Endothelial cell of umbilical vein (primary cell): Measurements from ENCODE around the gene TNFRSF19. TPM values are rescaled to one million over a fixed set of nuclear protein-coding genes. Genes with fewer than 3 reads are reported as not detected.

ENCODE experiments used
- BruUV-seq: library from RNA; stranded (reverse); fragments of 400-500 nt; replicated peaks from 2 replicates; lab custom pipeline; 2021; lab: Mats Ljungman, UMichigan
- CTCF ChIA-PET: fragments of 300-600, 350-600 bp; sonication (Branson Sonifier 250); formaldehyde crosslinking; loops from one replicate; lab custom pipeline; 2021; ENCODE audit warnings: antibody characterized with exemption, inconsistent platforms; lab: Charles Lee
- POLR2A ChIA-PET: fragments of 300-600, 350-600 bp; sonication (Branson Sonifier 250); formaldehyde crosslinking; loops from one replicate; lab custom pipeline; 2021; ENCODE audit warnings: antibody characterized with exemption, inconsistent platforms; lab: Charles Lee
- DNase-seq: peaks from one replicate; pipeline ENCODE4 v3.0.0-alpha.2; 2011; ENCODE audit warnings: low read depth, low spot score
- FAIRE-seq: peaks from 2 replicates; lab custom pipeline; 2011; peaks lifted over from hg19 to GRCh38; lab: Jason Lieb, UNC
- H2AFZ ChIP-seq: 2 replicates; pipeline ENCODE4 v1.6.0; 2012; ENCODE audit warnings: low read depth, low read length, control low read depth, inconsistent platforms
- H3K27ac ChIP-seq: 2 replicates; pipeline ENCODE4 v1.5.1; 2011; ENCODE audit warnings: low read depth, mild to moderate bottlenecking, control low read depth, low read length, moderate library complexity; ENCODE audit not compliant: insufficient read depth
- H3K27me3 ChIP-seq, 2 experiments: 2 replicates each; pipeline versions ENCODE4 v1.6.0 to v1.6.1; 2011; ENCODE audit warnings: low read length in 2 of 2, mixed read lengths in 1 of 2; ENCODE audit not compliant: control insufficient read depth in 2 of 2, insufficient read depth in 2 of 2
- H3K36me3 ChIP-seq, 2 experiments: 2 replicates in 1 of 2; 3 replicates in 1 of 2; pipeline ENCODE4 v1.5.1; 2011; ENCODE audit warnings: low read length in 2 of 2, mild to moderate bottlenecking in 1 of 2, moderate library complexity in 1 of 2; ENCODE audit not compliant: control insufficient read depth in 2 of 2, insufficient read depth in 2 of 2; ENCODE audit errors: extremely low read depth in 1 of 2
- H3K4me1 ChIP-seq: 3 replicates; pipeline ENCODE4 v1.5.1; 2011; ENCODE audit warnings: mild to moderate bottlenecking, low read length; ENCODE audit not compliant: control insufficient read depth, insufficient read depth; ENCODE audit errors: extremely low read depth
- H3K4me2 ChIP-seq: 2 replicates; pipeline ENCODE4 v1.6.1; 2011; ENCODE audit warnings: low read length, control low read depth, mixed read lengths; ENCODE audit not compliant: insufficient read depth
- H3K4me3 ChIP-seq, 3 experiments: fragments of 200-600 bp in 1 of 3; sonication (generic), shearing (Covaris generic) in 1 of 3; replicated peaks in 1 of 3; 2 replicates each; pipeline ENCODE4 v1.5.1; 2011 to 2016; ENCODE audit warnings: control low read depth in 3 of 3, low read length in 3 of 3, mild to moderate bottlenecking in 2 of 3, inconsistent platforms in 1 of 3, low read depth in 1 of 3, moderate library complexity in 1 of 3; ENCODE audit not compliant: insufficient read depth in 1 of 3
- H3K79me2 ChIP-seq: 2 replicates; pipeline ENCODE4 v1.6.0; 2012; ENCODE audit warnings: low read length, inconsistent platforms; ENCODE audit not compliant: control insufficient read depth, insufficient read depth
- H3K9ac ChIP-seq: replicated peaks from 2 replicates; pipeline ENCODE3; 2011; ENCODE audit warnings: low read length, control low read depth; ENCODE audit not compliant: insufficient read depth; ENCODE audit errors: extremely low read depth
- H3K9me1 ChIP-seq: replicated peaks from 3 replicates; pipeline ENCODE4 v1.6.0; 2011; ENCODE audit warnings: mild to moderate bottlenecking, low read length; ENCODE audit not compliant: control insufficient read depth, insufficient read depth; ENCODE audit errors: extremely low read depth
- H3K9me3 ChIP-seq: replicated peaks from 2 replicates; pipeline ENCODE4 v1.5.1; 2012; ENCODE audit warnings: low read length, inconsistent platforms; ENCODE audit not compliant: control insufficient read depth, insufficient read depth
- H4K20me1 ChIP-seq: replicated peaks from 2 replicates; pipeline ENCODE3; 2011; ENCODE audit warnings: mild to moderate bottlenecking, low read length; ENCODE audit not compliant: control insufficient read depth, insufficient read depth; ENCODE audit errors: extremely low read depth
- EZH2 ChIP-seq: IDR thresholded peaks from 2 replicates; pipeline ENCODE4 v1.6.1; 2012; ENCODE audit warnings: borderline replicate concordance, low read depth, mild to moderate bottlenecking, moderate library complexity, low read length, inconsistent platforms; ENCODE audit not compliant: severe bottlenecking
- FOS ChIP-seq: IDR thresholded peaks from 2 replicates; pipeline ENCODE4 v1.6.1; 2011; ENCODE audit warnings: mild to moderate bottlenecking, low read length, moderate library complexity, borderline replicate concordance; ENCODE audit not compliant: insufficient read depth
- GATA2 ChIP-seq: IDR thresholded peaks from 2 replicates; pipeline ENCODE4 v1.7.0; 2011; ENCODE audit warnings: low read depth, mild to moderate bottlenecking, moderate library complexity, mixed read lengths, low read length; ENCODE audit not compliant: insufficient read length, insufficient read depth
- JUN ChIP-seq: IDR thresholded peaks from 2 replicates; pipeline ENCODE4 v1.6.1; 2011; ENCODE audit warnings: borderline replicate concordance, low read depth; ENCODE audit not compliant: insufficient read length, insufficient read depth
- MYC ChIP-seq: IDR thresholded peaks from one replicate; pipeline ENCODE4 v1.6.1; 2011; ENCODE audit warnings: mild to moderate bottlenecking, low read depth, low read length
- POLR2A ChIP-seq: IDR thresholded peaks from 2 replicates; pipeline ENCODE4 v1.6.1; 2012; ENCODE audit warnings: low read depth, mild to moderate bottlenecking, control low read depth, low read length
- POLR2AphosphoS5 ChIP-seq: IDR thresholded peaks from 2 replicates; pipeline ENCODE4 v1.6.1; 2012; ENCODE audit warnings: low read depth, mild to moderate bottlenecking, control low read depth, low read length, moderate library complexity; ENCODE audit not compliant: insufficient read depth
- dilution Hi-C: fragments of 300-500 bp; cut with MboI; formaldehyde crosslinking; loops from one replicate; pipeline ENCODE4 v1.15.0; 2019; ENCODE audit warnings: low sequenced_read_pairs; ENCODE audit not compliant: extremely low pct_ligation_motif_present
- intact Hi-C: fragments of 100-400 bp; cut with micrococcal nuclease; formaldehyde crosslinking; loops from one replicate; pipeline ENCODE4 v1.10.0; 2022
- polyA plus RNA-seq, 4 experiments: library from polyadenylated mRNA; depleted of rRNA in 3 of 4; stranded (reverse) in 3 of 4; unstranded in 1 of 4; fragments of >200 nt; gene quantifications; 2 replicates each; pipeline versions ENCODE4 v1.2.1 to v1.2.3, GENCODE V29; 2011 to 2012; ENCODE audit warnings: missing spikeins in 1 of 4
- total RNA-seq: library from RNA; stranded (reverse); gene quantifications from 2 replicates; pipeline ENCODE4 v1.2.3, GENCODE V29; 2021
- TF ChIP-seq, protein P1 (sequence below): IDR thresholded peaks from 2 replicates; pipeline ENCODE4 v1.6.1; 2011; ENCODE audit not compliant: insufficient read depth, insufficient read length
- TF ChIP-seq, protein P2 (sequence below), 2 donors: IDR thresholded peaks; 1 replicate in 1 of 2; 2 replicates in 1 of 2; pipeline ENCODE4 v1.5.1; 2011; ENCODE audit warnings: low read length in 2 of 2, mild to moderate bottlenecking in 2 of 2, moderate library complexity in 2 of 2, control low read depth in 1 of 2, inconsistent platforms in 1 of 2, low read depth in 1 of 2; ENCODE audit not compliant: insufficient read depth in 1 of 2; ENCODE audit errors: extremely low read depth in 1 of 2

The TNFRSF19 gene
- total and polyA plus RNA-seq, 2 donors (not counting 3 experiments of a cell fraction or from before 2014, with no cell fraction given) = 0.23 to 0.29 TPM

DNA sequence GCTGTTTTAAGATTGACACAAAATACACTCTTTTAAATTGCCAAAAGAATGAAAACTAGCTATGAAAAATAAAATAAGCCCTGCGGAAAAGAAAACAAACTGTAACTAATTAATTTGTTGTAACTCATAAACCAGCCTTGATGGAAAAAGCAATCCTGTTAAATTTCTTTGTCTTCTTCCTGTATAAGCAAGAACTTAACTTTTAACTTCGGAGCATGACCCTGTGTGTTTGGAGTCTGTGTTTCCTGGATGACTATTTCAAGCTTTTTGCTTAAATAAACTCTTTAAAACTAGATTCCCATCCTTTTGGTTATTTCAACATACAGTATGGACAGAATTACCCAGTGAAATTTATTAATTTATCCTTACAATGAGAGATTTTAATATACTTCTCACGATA is 122.6 kb downstream of the TNFRSF19 start:
- Histone ChIP-seq H3K4me1 (no peaks in the 10 kb centered on the region), H3K4me3 (no peak overlapping the region), H3K9me3 (no peaks in the 10 kb centered on the region), H3K36me3 (no peaks in the 10 kb centered on the region), H3K9me1 (no peaks in the 10 kb centered on the region), H2AFZ (no peak overlapping the region), H3K4me2 (no peak overlapping the region), H3K9ac (no peak overlapping the region), H3K79me2 (no peaks in the 10 kb centered on the region), H3K27ac (no peak overlapping the region), H4K20me1 (no peaks in the 10 kb centered on the region), H3K27me3 (peaks cover 0 to 2% of the 10 kb centered on the region in 2 experiments)
- dilution Hi-C loops (no loop called here), intact Hi-C loops (no loop called here)
- TF ChIP-seq GATA2 (no peak), POLR2A (no peak), POLR2AphosphoS5 (no peak), FOS (no peak), MYC (no peak), EZH2 (no peak), JUN (no peak)
- TF ChIP-seq, protein P1, sequence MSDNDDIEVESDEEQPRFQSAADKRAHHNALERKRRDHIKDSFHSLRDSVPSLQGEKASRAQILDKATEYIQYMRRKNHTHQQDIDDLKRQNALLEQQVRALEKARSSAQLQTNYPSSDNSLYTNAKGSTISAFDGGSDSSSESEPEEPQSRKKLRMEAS = no peak
- TF ChIP-seq, protein P2, sequence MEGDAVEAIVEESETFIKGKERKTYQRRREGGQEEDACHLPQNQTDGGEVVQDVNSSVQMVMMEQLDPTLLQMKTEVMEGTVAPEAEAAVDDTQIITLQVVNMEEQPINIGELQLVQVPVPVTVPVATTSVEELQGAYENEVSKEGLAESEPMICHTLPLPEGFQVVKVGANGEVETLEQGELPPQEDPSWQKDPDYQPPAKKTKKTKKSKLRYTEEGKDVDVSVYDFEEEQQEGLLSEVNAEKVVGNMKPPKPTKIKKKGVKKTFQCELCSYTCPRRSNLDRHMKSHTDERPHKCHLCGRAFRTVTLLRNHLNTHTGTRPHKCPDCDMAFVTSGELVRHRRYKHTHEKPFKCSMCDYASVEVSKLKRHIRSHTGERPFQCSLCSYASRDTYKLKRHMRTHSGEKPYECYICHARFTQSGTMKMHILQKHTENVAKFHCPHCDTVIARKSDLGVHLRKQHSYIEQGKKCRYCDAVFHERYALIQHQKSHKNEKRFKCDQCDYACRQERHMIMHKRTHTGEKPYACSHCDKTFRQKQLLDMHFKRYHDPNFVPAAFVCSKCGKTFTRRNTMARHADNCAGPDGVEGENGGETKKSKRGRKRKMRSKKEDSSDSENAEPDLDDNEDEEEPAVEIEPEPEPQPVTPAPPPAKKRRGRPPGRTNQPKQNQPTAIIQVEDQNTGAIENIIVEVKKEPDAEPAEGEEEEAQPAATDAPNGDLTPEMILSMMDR (IDR thresholded peaks at IDR 0.05; ENCODE audit: extremely low read depth in 1 of 2, insufficient read depth in 1 of 2, low read depth in 1 of 2, low read length in 2 of 2) = no peak
- CTCF ChIA-PET = interaction anchor here (1.2 to 1.6 kb wide), 2 partner anchors 11 to 49 kb away, joined by 3 read pairs; no protein-coding TSS in a partner anchor
- FAIRE-seq (no peak), DNase-seq (no peak)
- POLR2A ChIA-PET = no interaction called here
- no TSS peak for BruUV-seq
